HepG2 (cell line): Measurements from ENCODE around the gene RTBDN. TPM values are rescaled to one million over a fixed set of nuclear protein-coding genes. Genes with fewer than 3 reads are reported as not detected.

Experiments
- ATF1 ChIP-seq: IDR thresholded peaks from 2 replicates; pipeline ENCODE4 v1.6.1; 2016; ENCODE audit warnings: mild to moderate bottlenecking, control low read depth
- ATF6 ChIP-seq: sonication (generic); formaldehyde crosslinking; conservative IDR thresholded peaks from 2 replicates; pipeline ENCODE4 v1.4.0; 2020; ENCODE audit warnings: missing genetic modification reagents
- E2F1 ChIP-seq: sonication (generic); formaldehyde crosslinking; IDR thresholded peaks from 2 replicates; pipeline ENCODE4 v1.5.0; 2020; ENCODE audit warnings: missing genetic modification reagents
- HMGXB4 ChIP-seq, 2 experiments: sonication (generic) in 1 of 2; formaldehyde crosslinking in 1 of 2; IDR thresholded peaks; 2 replicates each; pipeline versions ENCODE4 v1.4.0 to v1.6.1; 2018 to 2020; ENCODE audit warnings: missing genetic modification reagents in 2 of 2, borderline replicate concordance in 1 of 2, low read depth in 1 of 2, mild to moderate bottlenecking in 1 of 2, missing biosample characterization in 1 of 2
- HNF1A ChIP-seq, 2 experiments: sonication (generic) in 1 of 2; formaldehyde crosslinking in 1 of 2; IDR thresholded peaks; 2 replicates each; pipeline versions ENCODE4 v1.4.0 to v1.6.1; 2016 to 2020; ENCODE audit warnings: borderline replicate concordance in 1 of 2, low read depth in 1 of 2, mild to moderate bottlenecking in 1 of 2, missing genetic modification reagents in 1 of 2
- HOXA3 ChIP-seq: sonication (generic); formaldehyde crosslinking; IDR thresholded peaks from 2 replicates; pipeline ENCODE4 v1.5.0; 2020; ENCODE audit warnings: missing genetic modification reagents
- JDP2 ChIP-seq: sonication (generic); formaldehyde crosslinking; IDR thresholded peaks from 2 replicates; pipeline ENCODE4 v1.8.1; 2022; ENCODE audit warnings: missing genetic modification reagents, borderline replicate concordance
- KDM4B ChIP-seq: sonication (generic); formaldehyde crosslinking; IDR thresholded peaks from 2 replicates; pipeline ENCODE4 v1.4.0; 2020; ENCODE audit warnings: missing genetic modification reagents
- KLF6 ChIP-seq: IDR thresholded peaks from 2 replicates; pipeline ENCODE4 v1.8.0; 2016; ENCODE audit warnings: missing biosample characterization, missing genetic modification reagents
- NCOA5 ChIP-seq: sonication (generic); formaldehyde crosslinking; IDR thresholded peaks from 2 replicates; pipeline ENCODE4 v1.4.0; 2020; ENCODE audit warnings: missing genetic modification reagents
- NCOR1 ChIP-seq: fragments of 200-600 bp; sonication (generic); IDR thresholded peaks from 2 replicates; pipeline ENCODE4 v1.7.0; 2017; ENCODE audit warnings: antibody characterized with exemption, low read length, borderline replicate concordance
- NFE2L1 ChIP-seq: sonication (generic); formaldehyde crosslinking; IDR thresholded peaks from 2 replicates; pipeline ENCODE4 v1.4.0; 2020; ENCODE audit warnings: missing genetic modification reagents, mild to moderate bottlenecking, borderline replicate concordance
- NR2C2 ChIP-seq: sonication (generic); formaldehyde crosslinking; IDR thresholded peaks from 2 replicates; pipeline ENCODE4 v1.4.0; 2020; ENCODE audit warnings: missing genetic modification reagents, mild to moderate bottlenecking, moderate library complexity, borderline replicate concordance
- RARA ChIP-seq: IDR thresholded peaks from 2 replicates; pipeline ENCODE4 v1.6.1; 2016; ENCODE audit warnings: missing genetic modification reagents, missing compliant biosample characterization
- ZC3H4 ChIP-seq: sonication (generic); formaldehyde crosslinking; IDR thresholded peaks from 2 replicates; pipeline ENCODE4 v1.4.0; 2020; ENCODE audit warnings: missing genetic modification reagents, borderline replicate concordance
- ZNF138 ChIP-seq: sonication (generic); formaldehyde crosslinking; IDR thresholded peaks from 2 replicates; pipeline ENCODE4 v1.5.0; 2020; ENCODE audit warnings: mild to moderate bottlenecking, low read depth, missing genetic modification reagents
- ZNF205 ChIP-seq: IDR thresholded peaks from 2 replicates; pipeline ENCODE4 v1.6.1; 2018; ENCODE audit warnings: missing biosample characterization, missing genetic modification reagents
- ZNF253 ChIP-seq: sonication (generic); formaldehyde crosslinking; IDR thresholded peaks from 2 replicates; pipeline ENCODE4 v1.8.0; 2022; ENCODE audit warnings: mild to moderate bottlenecking, missing genetic modification reagents, borderline replicate concordance
- ZNF296 ChIP-seq: sonication (generic); formaldehyde crosslinking; conservative IDR thresholded peaks from 2 replicates; pipeline ENCODE4 v1.5.0; 2020; ENCODE audit warnings: mild to moderate bottlenecking, missing genetic modification reagents
- ZNF792 ChIP-seq: IDR thresholded peaks from 2 replicates; pipeline ENCODE4 v1.6.1; 2016
- polyA plus RNA-seq, 8 experiments: library from polyadenylated mRNA; depleted of rRNA in 3 of 8; stranded (reverse) in 7 of 8; unstranded in 1 of 8; fragments of >200 nt; fragmentation: Illumina TruSeq in 4 of 8; extraction: Trizol in 4 of 8; gene quantifications; 2 replicates each; pipeline versions ENCODE4 v1.2.1 to v1.2.3, GENCODE V29; 2011 to 2016; ENCODE audit warnings: low read depth in 4 of 8, missing spikeins in 1 of 8, mixed read lengths in 1 of 8; ENCODE audit not compliant: insufficient read depth in 1 of 8
- total RNA-seq, 5 experiments: library from RNA; depleted of rRNA; stranded (reverse); fragments of >200 nt; fragmentation: Illumina TruSeq; extraction: Trizol; gene quantifications; 2 replicates each; pipeline ENCODE4 v1.2.3, GENCODE V29; 2016; ENCODE audit warnings: low read depth in 1 of 5

Gene RTBDN
- total and polyA plus RNA-seq, 2 of the 13 experiments (the other 11 are each of a cell fraction or from before 2014, with no cell fraction given), result 0.27 to 0.48 TPM

- TF ChIP-seq RARA (peak; percentile 27; the same call in 1 of the 2 replicates), ZNF253 (CRISPR knock-in tag) (peak; percentile 21; the same call in 1 of the 2 replicates), E2F1 (peak; percentile 78; the same call in 1 of the 2 replicates), ZC3H4 (CRISPR knock-in tag) (no peak), NFE2L1 (CRISPR knock-in tag) (no peak), ATF1 (no peak), ATF6 (no peak), NR2C2 (CRISPR knock-in tag) (0 out of 2 replicates have a peak, but pooled peaks have one; percentile 14), HOXA3 (no peak; the same call in 1 of the 2 replicates), KDM4B (CRISPR knock-in tag) (no peak), ZNF296 (CRISPR knock-in tag) (no peak), NCOA5 (CRISPR knock-in tag) (no peak), JDP2 (CRISPR knock-in tag) (no peak), HNF1A (IDR thresholded peaks at IDR 0.05; ENCODE audit: low read depth) (no peak), HNF1A (CRISPR knock-in tag; IDR thresholded peaks at IDR 0.05; ENCODE audit: borderline replicate concordance) (no peak), NCOR1 (no peak; the same call in 1 of the 2 replicates), ZNF792 (CRISPR knock-in tag) (no peak), ZNF138 (CRISPR knock-in tag) (no peak), KLF6 (CRISPR knock-in tag) (peak; percentile 59), HMGXB4 (CRISPR knock-in tag; IDR thresholded peaks at IDR 0.05; ENCODE audit: borderline replicate concordance in 1 of 2, low read depth in 1 of 2) (peak in 1 of 2 experiments; percentile 55; a peak in 1 of 4 replicates), ZNF205 (peak; percentile 32; the same call in 1 of the 2 replicates)
These were observed 44.3 kb downstream of the RTBDN start (continued) for GRCh38 chr19:12789904-12790619.
